CD4-positive, alpha-beta T cell treated with Interleukin-6 for 4 hours (primary cell): Measurements from ENCODE around the gene CD200R1.

ENCODE experiments used
- DNase-seq: peaks from one replicate; pipeline ENCODE4 v3.0.0-alpha.2; 2020; ENCODE audit warnings: mixed read lengths

Gene CD200R1

GRCh38 chr3:112884678-112885290, 90.1 kb downstream of the CD200R1 start:
- no peak for DNase-seq

DNA sequence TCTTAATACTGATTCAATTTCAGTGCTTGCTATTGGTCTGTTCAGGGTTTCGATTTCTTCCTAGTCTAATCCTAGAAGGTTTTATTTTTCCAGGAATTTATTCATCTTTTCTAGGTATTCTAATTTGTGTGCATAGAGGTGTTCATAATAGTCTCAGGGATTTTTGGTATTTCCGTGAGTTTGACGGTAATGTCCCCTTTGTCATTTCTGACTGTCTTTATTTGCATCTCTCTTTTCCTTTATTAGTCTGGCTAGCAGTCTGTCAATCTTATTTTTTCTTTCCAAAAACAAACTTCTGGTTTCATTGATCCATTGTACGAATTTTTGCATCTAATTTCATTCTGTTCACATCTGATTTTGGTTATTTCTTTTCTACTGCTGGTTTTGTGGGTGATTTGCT, 93.0 kb downstream of the CD200R1 start:
- DNase-seq, result no peak

DNA sequence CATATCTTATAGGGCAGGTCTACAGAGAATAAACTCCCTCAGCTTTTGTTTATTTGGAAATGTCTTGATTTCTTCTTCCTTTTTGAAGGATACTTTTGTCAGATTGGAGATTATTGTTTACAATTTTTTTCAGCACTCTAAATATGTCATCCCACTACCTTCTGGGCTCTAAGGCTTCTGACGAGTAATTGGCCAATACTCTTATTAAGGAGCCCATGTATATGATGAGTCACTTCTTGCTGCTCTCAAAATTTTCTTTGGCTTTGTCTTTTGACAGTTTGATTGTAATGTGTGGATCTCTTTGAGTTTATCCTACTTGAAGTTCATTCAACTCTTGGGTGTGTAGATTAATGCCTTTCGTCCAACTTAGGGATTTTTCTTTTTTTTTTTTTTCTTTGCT, 99.3 kb downstream of the CD200R1 start:
- DNase-seq, result no peak

GRCh38 chr3:112874725-112875124, 100.2 kb downstream of the CD200R1 start:
- no peak for DNase-seq

DNA sequence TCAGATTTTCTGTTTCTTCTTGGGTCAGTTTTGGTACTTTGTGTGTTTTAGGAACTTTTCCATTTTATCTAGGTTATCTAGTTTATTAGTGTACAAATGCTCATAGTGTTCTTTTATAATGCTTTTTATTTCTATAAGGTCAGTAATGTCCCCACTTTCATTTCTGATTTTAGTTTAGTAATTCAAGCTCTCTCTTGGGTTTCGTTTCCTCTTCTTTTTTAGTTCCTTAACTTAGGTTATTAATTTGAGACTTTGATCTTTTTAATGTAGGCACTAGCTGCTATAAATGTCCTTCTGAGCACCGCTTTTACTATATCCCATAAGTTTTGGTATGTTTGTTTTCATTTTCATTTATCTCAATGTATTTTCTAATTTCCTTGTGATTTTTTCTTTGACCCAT, 101.3 kb downstream of the CD200R1 start:
- DNase-seq, result no peak

DNA sequence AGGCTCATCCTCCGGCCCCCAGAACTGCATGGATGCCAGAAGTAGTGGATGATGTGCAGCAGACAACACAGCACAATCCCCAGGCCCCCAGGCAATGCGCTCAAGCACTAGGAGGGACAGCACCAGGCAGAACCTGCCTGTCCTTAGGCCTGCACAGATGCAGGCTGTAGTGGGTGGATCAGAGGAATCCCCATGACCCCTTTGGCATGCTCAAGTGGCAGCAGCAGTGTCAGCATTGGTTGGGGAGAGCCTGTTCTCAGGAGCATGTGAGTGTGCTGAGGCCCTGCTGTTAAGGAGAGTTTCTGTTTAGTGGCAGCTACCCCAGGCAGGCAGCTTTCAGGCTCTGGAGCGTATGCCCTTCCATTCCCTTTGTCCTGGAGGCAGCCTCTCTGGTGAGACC, 103.2 kb downstream of the CD200R1 start:
- DNase-seq, result no peak
